ENCODE results near the gene MYL12B. TPM values are rescaled to one million over a fixed set of nuclear protein-coding genes. Genes with fewer than 3 reads are reported as not detected.
"Not testable (repeated sequence)": the region's sequence is repeated elsewhere in the genome, so short reads cannot be mapped to it uniquely, and the experiment has no call there.

MYL12B gene
- total RNA-seq, 1 donor from 2014 or later = 185 TPM

GRCh38 chr18:3216987-3217386 is 44.9 kb upstream of the MYL12B start:
- no peak overlapping the region for H3K4me3 Mint-ChIP-seq
- no peaks in the 10 kb centered on the region for H3K9me3 Mint-ChIP-seq
- no peaks in the 10 kb centered on the region for H3K27me3 Mint-ChIP-seq
- CTCF ChIA-PET = no interaction called here
- peaks cover 8% of the 10 kb centered on the region for H3K36me3 Mint-ChIP-seq (ENCODE audit: low read depth)
- no peak for ATAC-seq (ENCODE audit: low read depth)
- no peak for TF ChIP-seq CTCF (IDR thresholded peaks at IDR 0.05)
- DNase-seq = no peak
- POLR2A ChIA-PET = no interaction called here
- intact Hi-C loops (cut with micrococcal nuclease) = no loop called here
- no peaks in the 10 kb centered on the region for H3K4me1 Mint-ChIP-seq
- no peak overlapping the region for H3K27ac Mint-ChIP-seq

- CTCF ChIA-PET = interaction anchor here (1.2 kb wide), 1 partner anchor 10 kb away, joined by 3 read pairs; no protein-coding TSS in a partner anchor
- H3K36me3 Mint-ChIP-seq (ENCODE audit: low read depth) = peaks cover 8% of the 10 kb centered on the region
Measured at GRCh38 chr18:3217948-3218647, 43.8 kb upstream of the MYL12B start.

GRCh38 chr18:3218819-3219218 is 43.1 kb upstream of the MYL12B start:
- intact Hi-C loops (cut with micrococcal nuclease) = no loop called here
- peaks cover 8% of the 10 kb centered on the region for H3K36me3 Mint-ChIP-seq (ENCODE audit: low read depth)
- H3K27ac Mint-ChIP-seq = no peak overlapping the region
- H3K9me3 Mint-ChIP-seq = no peaks in the 10 kb centered on the region
- H3K4me3 Mint-ChIP-seq = no peak overlapping the region
- ChIA-PET CTCF (interaction anchor here (1.0 to 1.2 kb wide), 2 partner anchors 11 to 20 kb away, joined by 3 read pairs; no protein-coding TSS in a partner anchor), POLR2A (no interaction called here)
- DNase-seq (no peak), ATAC-seq (ENCODE audit: low read depth) (no peak)
- H3K4me1 Mint-ChIP-seq = no peaks in the 10 kb centered on the region
- no peak for TF ChIP-seq CTCF (IDR thresholded peaks at IDR 0.05)
- H3K27me3 Mint-ChIP-seq = no peaks in the 10 kb centered on the region

More at GRCh38 chr18:3217948-3218647, 43.8 kb upstream of the MYL12B start:
- Mint-ChIP-seq H3K4me3 (no peak overlapping the region), H3K27ac (no peak overlapping the region), H3K9me3 (no peaks in the 10 kb centered on the region), H3K4me1 (no peaks in the 10 kb centered on the region), H3K27me3 (no peaks in the 10 kb centered on the region)
- DNase-seq (no peak), ATAC-seq (ENCODE audit: low read depth) (no peak)
- POLR2A ChIA-PET = interaction anchor here (0.6 kb wide), 2 partner anchors 22 to 165 kb away, joined by 3 to 10 read pairs; no protein-coding TSS in a partner anchor
- intact Hi-C loops (cut with micrococcal nuclease) = no loop called here
- TF ChIP-seq CTCF (IDR thresholded peaks at IDR 0.05) = no peak

- Mint-ChIP-seq H3K27ac (no peak overlapping the region), H3K4me1 (no peaks in the 10 kb centered on the region), H3K27me3 (no peaks in the 10 kb centered on the region), H3K4me3 (no peak overlapping the region), H3K9me3 (no peaks in the 10 kb centered on the region), H3K36me3 (ENCODE audit: low read depth) (peaks cover 8% of the 10 kb centered on the region)
- intact Hi-C loops (cut with micrococcal nuclease) = no loop called here
- DNase-seq (no peak), ATAC-seq (ENCODE audit: low read depth) (no peak)
- ChIA-PET POLR2A (no interaction called here), CTCF (interaction anchor here (1.0 kb wide), 1 partner anchor 20 kb away, joined by 3 read pairs; no protein-coding TSS in a partner anchor)
- no peak for TF ChIP-seq CTCF (IDR thresholded peaks at IDR 0.05)
Measured at GRCh38 chr18:3219241-3219630, 42.7 kb upstream of the MYL12B start.

- H3K4me3 Mint-ChIP-seq = no peak within 1 kb of the TSS
- ChIA-PET CTCF (interaction anchor here (0.7 to 1.3 kb wide), 3 partner anchors 10 to 225 kb away, joined by 3 read pairs; no protein-coding TSS in a partner anchor), POLR2A (interaction anchor here (0.6 kb wide), 1 partner anchor 21 kb away, joined by 3 read pairs; no protein-coding TSS in a partner anchor)
- H3K9me3 Mint-ChIP-seq = no peaks in the 10 kb centered on the region
- no peak for TF ChIP-seq CTCF (IDR thresholded peaks at IDR 0.05)
- peaks cover 5% of the 10 kb centered on the region for H3K36me3 Mint-ChIP-seq (ENCODE audit: low read depth)
- H3K27me3 Mint-ChIP-seq = no peaks in the 10 kb centered on the region
- no peak for DNase-seq
- H3K4me1 Mint-ChIP-seq = no peaks in the 10 kb centered on the region
- no peak for ATAC-seq (ENCODE audit: low read depth)
- intact Hi-C loops (cut with micrococcal nuclease) = no loop called here
- no peak within 1 kb of the TSS for H3K27ac Mint-ChIP-seq
Measured at GRCh38 chr18:3219631-3220335, 42.1 kb upstream of the MYL12B start, which contains the start of gene MYOM1. Gene MYOM1, minus strand, starts transcription at chr18:3219968. Its CDS starts 4,745 bp downstream, at chr18:3215223.

GRCh38 chr18:3220868-3221267 is 41.1 kb upstream of the MYL12B start:
- H3K27me3 Mint-ChIP-seq; intact Hi-C loops (cut with micrococcal nuclease); H3K4me1 Mint-ChIP-seq; ATAC-seq (ENCODE audit: low read depth); H3K27ac Mint-ChIP-seq; H3K4me3 Mint-ChIP-seq; H3K9me3 Mint-ChIP-seq; DNase-seq; H3K36me3 Mint-ChIP-seq (ENCODE audit: low read depth): not testable (repeated sequence)
- ChIA-PET POLR2A (interaction anchor here (1.2 kb wide), 1 partner anchor 36 kb away, joined by 3 read pairs; no protein-coding TSS in a partner anchor), CTCF (interaction anchor here (1.3 kb wide), 1 partner anchor 9 kb away, joined by 3 read pairs; no protein-coding TSS in a partner anchor)
